ENCODE measurements around the gene BABAM2. TPM values are rescaled to one million over a fixed set of nuclear protein-coding genes. Genes with fewer than 3 reads are reported as not detected.

Gene BABAM2
- total and polyA plus RNA-seq, 10 of the 15 experiments (the other 5 are each of a cell fraction or from before 2014, with no cell fraction given): 30.7 to 59.9 (median 44.5) TPM

GRCh38 chr2:28158791-28159190 is 268.3 kb downstream of the BABAM2 start:
- FAIRE-seq: no peak

GRCh38 chr2:28160986-28161425 is 270.5 kb downstream of the BABAM2 start:
- ATAC-seq (no peak), FAIRE-seq (no peak), DNase-seq (ENCODE audit: low read depth, low spot score) (no peak)
- Histone ChIP-seq H3K4me3 (no peak overlapping the region), H3K4me1 (ENCODE audit: control insufficient read depth, insufficient read depth, low read length) (no peaks in the 10 kb centered on the region), H3K79me2 (ENCODE audit: control insufficient read depth, insufficient read depth, low read length) (no peaks in the 10 kb centered on the region), H4K20me1 (ENCODE audit: control insufficient read depth, insufficient read depth) (no peaks in the 10 kb centered on the region), H2AFZ (ENCODE audit: control insufficient read depth, low read depth, low read length) (no peak overlapping the region), H3K36me3 (ENCODE audit: control insufficient read depth in 2 of 2, insufficient read depth in 2 of 2, low read length in 1 of 2) (no peaks in the 10 kb centered on the region), H3K9ac (ENCODE audit: control insufficient read depth, insufficient read depth, low read length) (no peak overlapping the region), H3K27me3 (replicated peaks in 1 of 2; ENCODE audit: control insufficient read depth in 2 of 2, insufficient read depth in 2 of 2, low read length in 1 of 2) (no peaks in the 10 kb centered on the region), H3K4me2 (ENCODE audit: control insufficient read depth, insufficient read depth) (no peak overlapping the region), H3K9me3 (replicated peaks; ENCODE audit: control insufficient read depth, insufficient read depth, low read length) (peaks cover under 1% of the 10 kb centered on the region; the same call in 1 of the 3 replicates), H3K27ac (ENCODE audit: control insufficient read depth, insufficient read depth) (no peak overlapping the region)
- intact Hi-C loops (cut with micrococcal nuclease; ENCODE audit: unreplicated experiment): no loop called here
- ChIA-PET POLR2A (no interaction called here), CTCF (no interaction called here), RAD21 (ENCODE audit: unreplicated experiment) (no interaction called here), SMC1A (ENCODE audit: uncharacterized antibody, unreplicated experiment) (interaction anchor here (0.7 kb wide), 1 partner anchor 10 kb away, joined by 3 read pairs; no protein-coding TSS in a partner anchor)
- no peak for TF ChIP-seq PML (IDR thresholded peaks at IDR 0.05; ENCODE audit: low read length)
- TF ChIP-seq RB1 (IDR thresholded peaks at IDR 0.05; ENCODE audit: borderline replicate concordance): no peak
- no peak for TF ChIP-seq HDAC6 (IDR thresholded peaks at IDR 0.05; ENCODE audit: unreplicated experiment)
- TF ChIP-seq, protein P1, sequence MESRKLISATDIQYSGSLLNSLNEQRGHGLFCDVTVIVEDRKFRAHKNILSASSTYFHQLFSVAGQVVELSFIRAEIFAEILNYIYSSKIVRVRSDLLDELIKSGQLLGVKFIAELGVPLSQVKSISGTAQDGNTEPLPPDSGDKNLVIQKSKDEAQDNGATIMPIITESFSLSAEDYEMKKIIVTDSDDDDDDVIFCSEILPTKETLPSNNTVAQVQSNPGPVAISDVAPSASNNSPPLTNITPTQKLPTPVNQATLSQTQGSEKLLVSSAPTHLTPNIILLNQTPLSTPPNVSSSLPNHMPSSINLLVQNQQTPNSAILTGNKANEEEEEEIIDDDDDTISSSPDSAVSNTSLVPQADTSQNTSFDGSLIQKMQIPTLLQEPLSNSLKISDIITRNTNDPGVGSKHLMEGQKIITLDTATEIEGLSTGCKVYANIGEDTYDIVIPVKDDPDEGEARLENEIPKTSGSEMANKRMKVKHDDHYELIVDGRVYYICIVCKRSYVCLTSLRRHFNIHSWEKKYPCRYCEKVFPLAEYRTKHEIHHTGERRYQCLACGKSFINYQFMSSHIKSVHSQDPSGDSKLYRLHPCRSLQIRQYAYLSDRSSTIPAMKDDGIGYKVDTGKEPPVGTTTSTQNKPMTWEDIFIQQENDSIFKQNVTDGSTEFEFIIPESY (IDR thresholded peaks at IDR 0.05): no peak
- no peak for TF ChIP-seq PAX8 (IDR thresholded peaks at IDR 0.05)
- 79% methylated on average over 3 of the region's 3 CpGs for WGBS (ENCODE audit: insufficient coverage, insufficient replicate concordance, low lambda C conversion rate, missing lambda C conversion rate)
- no TSS peak for BruUV-seq (replicated peaks)
- in situ Hi-C loops (cut with MboI): no loop called here

More at GRCh38 chr2:28158791-28159190, 268.3 kb downstream of the BABAM2 start:
- in situ Hi-C loops (cut with MboI): no loop called here
- BruUV-seq (replicated peaks): no TSS peak
- Histone ChIP-seq H3K4me2 (ENCODE audit: control insufficient read depth, insufficient read depth) (no peak overlapping the region), H4K20me1 (ENCODE audit: control insufficient read depth, insufficient read depth) (no peaks in the 10 kb centered on the region), H3K27me3 (replicated peaks in 1 of 2; ENCODE audit: control insufficient read depth in 2 of 2, insufficient read depth in 2 of 2, low read length in 1 of 2) (no peaks in the 10 kb centered on the region), H3K4me3 (no peak overlapping the region), H3K9me3 (replicated peaks; ENCODE audit: control insufficient read depth, insufficient read depth, low read length) (peaks cover 6% of the 10 kb centered on the region; the same call in 2 of the 3 replicates), H3K79me2 (ENCODE audit: control insufficient read depth, insufficient read depth, low read length) (no peaks in the 10 kb centered on the region), H2AFZ (ENCODE audit: control insufficient read depth, low read depth, low read length) (no peak overlapping the region), H3K27ac (ENCODE audit: control insufficient read depth, insufficient read depth) (no peak overlapping the region), H3K9ac (ENCODE audit: control insufficient read depth, insufficient read depth, low read length) (no peak overlapping the region), H3K4me1 (ENCODE audit: control insufficient read depth, insufficient read depth, low read length) (no peaks in the 10 kb centered on the region), H3K36me3 (ENCODE audit: control insufficient read depth in 2 of 2, insufficient read depth in 2 of 2, low read length in 1 of 2) (no peaks in the 10 kb centered on the region)
- intact Hi-C loops (cut with micrococcal nuclease; ENCODE audit: unreplicated experiment): loop anchor here (10.0 kb wide), 1 partner anchor 236 kb away; the partner anchor contains the start of gene FOSL2
- POLR2A ChIA-PET: no interaction called here
- RAD21 ChIA-PET (ENCODE audit: unreplicated experiment): no interaction called here
- WGBS (ENCODE audit: insufficient coverage, insufficient replicate concordance, low lambda C conversion rate, missing lambda C conversion rate): 100% methylated on average over 2 of the region's 2 CpGs
- SMC1A ChIA-PET (ENCODE audit: uncharacterized antibody, unreplicated experiment): no interaction called here
- DNase-seq (ENCODE audit: low read depth, low spot score) (no peak), ATAC-seq (no peak)
- TF ChIP-seq, protein P1 (IDR thresholded peaks at IDR 0.05): no peak
- TF ChIP-seq BMI1 (IDR thresholded peaks at IDR 0.05; ENCODE audit: borderline replicate concordance) (no peak), SIN3A (IDR thresholded peaks at IDR 0.05; ENCODE audit: low read depth, low read length) (no peak), BACH1 (IDR thresholded peaks at IDR 0.05; ENCODE audit: borderline replicate concordance) (no peak)
- CTCF ChIA-PET: interaction anchor here (0.8 to 1.5 kb wide), 2 partner anchors 9 to 11 kb away, joined by 3 to 4 read pairs; no protein-coding TSS in a partner anchor
